DND-41 (cell line): ENCODE data around the gene TMTC1.

Source experiments
- ATAC-seq: fragments of 200-7000 bp; cut with Tn5 transposase; 3 replicates; pipeline ENCODE4 v1.9.1; 2021; ENCODE audit warnings: low read depth; ENCODE audit not compliant: insufficient read depth
- DNase-seq: peaks from one replicate; pipeline ENCODE4 v3.0.0-alpha.2; 2020
- H2AFZ ChIP-seq: 2 replicates; pipeline ENCODE4 v1.6.0; 2012; ENCODE audit warnings: low read depth, low read length
- H3K27ac ChIP-seq: 2 replicates; pipeline ENCODE4 v1.5.1; 2012; ENCODE audit warnings: low read length, inconsistent platforms
- H3K27me3 ChIP-seq: fragments of 200-600 bp; sonication (generic); 2 replicates; pipeline ENCODE4 v1.6.0; 2012; ENCODE audit warnings: low read length, mild to moderate bottlenecking, inconsistent platforms; ENCODE audit not compliant: insufficient read depth, poor library complexity
- H3K36me3 ChIP-seq: 2 replicates; pipeline ENCODE4 v1.5.1; 2012; ENCODE audit warnings: low read length, inconsistent platforms; ENCODE audit not compliant: insufficient read depth
- H3K4me1 ChIP-seq: 2 replicates; pipeline ENCODE4 v1.5.1; 2012; ENCODE audit warnings: mild to moderate bottlenecking, low read length; ENCODE audit not compliant: insufficient read depth
- H3K4me2 ChIP-seq: 2 replicates; pipeline ENCODE4 v1.6.0; 2012; ENCODE audit warnings: mild to moderate bottlenecking, moderate library complexity, low read length, inconsistent platforms; ENCODE audit not compliant: insufficient read depth
- H3K4me3 ChIP-seq, 2 experiments: fragments of 200-600 bp in 1 of 2; shearing (Covaris generic) in 1 of 2; 2 replicates each; pipeline ENCODE4 v1.5.1; 2012 to 2016; ENCODE audit warnings: inconsistent platforms in 2 of 2, low read length in 2 of 2, mild to moderate bottlenecking in 2 of 2, low read depth in 1 of 2, moderate library complexity in 1 of 2
- H3K79me2 ChIP-seq: 2 replicates; pipeline ENCODE4 v1.6.0; 2012; ENCODE audit warnings: low read length, inconsistent platforms; ENCODE audit not compliant: insufficient read depth
- H3K9ac ChIP-seq: 2 replicates; pipeline ENCODE4 v1.6.0; 2012; ENCODE audit warnings: low read depth, mild to moderate bottlenecking, inconsistent platforms, low read length, moderate library complexity
- H3K9me3 ChIP-seq: 2 replicates; pipeline ENCODE4 v1.5.1; 2012; ENCODE audit warnings: low read length, moderate library complexity, mild to moderate bottlenecking, inconsistent platforms; ENCODE audit not compliant: insufficient read depth, severe bottlenecking
- H4K20me1 ChIP-seq: 2 replicates; pipeline ENCODE4 v1.6.0; 2012; ENCODE audit warnings: low read length; ENCODE audit not compliant: insufficient read depth
- CTCF ChIP-seq: IDR thresholded peaks from 2 replicates; pipeline ENCODE4 v1.5.1; 2012; ENCODE audit warnings: borderline replicate concordance, low read length, moderate library complexity, mild to moderate bottlenecking; ENCODE audit not compliant: poor library complexity, severe bottlenecking; ENCODE audit errors: extremely low read depth
- EZH2 ChIP-seq: IDR thresholded peaks from 3 replicates; pipeline ENCODE4 v1.6.1; 2012; ENCODE audit warnings: borderline replicate concordance, low read depth, mild to moderate bottlenecking, moderate library complexity, low read length, inconsistent platforms; ENCODE audit not compliant: severe bottlenecking

Gene TMTC1

GRCh38 chr12:29455087-29455486 is 328.7 kb downstream of the TMTC1 start:
- DNase-seq (no peak), ATAC-seq (no peak)
- H3K79me2 ChIP-seq, result no peaks in the 10 kb centered on the region
- no peaks in the 10 kb centered on the region for H3K36me3 ChIP-seq
- no peaks in the 10 kb centered on the region for H3K4me1 ChIP-seq
- H3K9ac ChIP-seq, result no peak overlapping the region
- no peaks in the 10 kb centered on the region for H3K9me3 ChIP-seq
- H2AFZ ChIP-seq, result no peak overlapping the region
- no peak for TF ChIP-seq CTCF
- no peak for TF ChIP-seq EZH2
- H3K4me3 ChIP-seq, result no peak overlapping the region
- H4K20me1 ChIP-seq, result no peaks in the 10 kb centered on the region
- H3K27ac ChIP-seq, result no peak overlapping the region
- H3K27me3 ChIP-seq, result no peaks in the 10 kb centered on the region
- no peak overlapping the region for H3K4me2 ChIP-seq

- no peak for TF ChIP-seq EZH2
- TF ChIP-seq CTCF, result no peak
- Histone ChIP-seq H3K27me3 (no peaks in the 10 kb centered on the region), H3K4me3 (no peak overlapping the region), H4K20me1 (no peaks in the 10 kb centered on the region), H2AFZ (no peak overlapping the region), H3K9ac (no peak overlapping the region), H3K36me3 (no peaks in the 10 kb centered on the region), H3K9me3 (no peaks in the 10 kb centered on the region), H3K79me2 (no peaks in the 10 kb centered on the region), H3K27ac (no peak overlapping the region), H3K4me2 (no peak overlapping the region), H3K4me1 (no peaks in the 10 kb centered on the region)
- no peak for ATAC-seq
- no peak for DNase-seq
Observed at GRCh38 chr12:29451888-29452287, 331.9 kb downstream of the TMTC1 start.
